Measurements from ENCODE around the gene COPE.

GRCh38 chr19:18919900-18920214 is 670 bp upstream of the COPE start:
- TF ChIP-seq CTCF (IDR thresholded peaks at IDR 0.05) (no peak), POLR2A (IDR thresholded peaks at IDR 0.05) (no peak)

Data from testis (tissue), 2 donors.